Measurements from ENCODE around the gene SFT2D2.

The SFT2D2 gene

DNA sequence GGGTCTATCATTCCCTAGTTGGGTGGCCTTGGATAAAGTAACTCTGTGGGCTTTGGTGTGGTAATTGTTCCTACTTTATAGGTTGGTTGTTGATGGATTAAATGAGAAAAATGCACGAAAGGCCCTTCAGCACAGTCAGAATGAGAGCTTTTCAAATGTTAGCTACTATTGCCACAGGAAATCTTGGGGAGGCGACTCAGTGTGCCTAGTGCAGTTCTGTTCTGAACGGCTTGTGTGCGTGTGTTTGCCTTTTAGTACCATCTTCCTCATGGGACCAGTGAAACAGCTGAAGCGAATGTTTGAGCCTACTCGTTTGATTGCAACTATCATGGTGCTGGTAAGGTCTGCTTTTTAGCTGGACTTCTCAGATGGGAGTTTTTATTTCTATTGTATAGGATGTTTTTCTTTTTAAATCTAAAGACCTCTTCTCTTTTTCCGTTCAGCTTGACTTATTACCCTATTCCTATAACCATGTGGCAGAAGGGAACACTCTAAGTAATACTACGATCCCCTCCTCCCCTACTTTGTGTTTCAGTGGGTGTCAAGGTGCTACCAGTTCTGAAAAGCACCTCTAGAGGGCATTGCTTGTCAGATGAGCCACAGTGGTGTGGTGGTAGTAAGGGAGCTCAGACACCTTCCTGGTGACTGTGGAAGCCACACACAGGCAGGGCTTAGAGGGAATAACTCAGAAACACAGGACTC lies 9.2 kb downstream of the SFT2D2 start:
- peak; percentile 86 for ATAC-seq (ENCODE audit: low read depth)
- H3K27ac Mint-ChIP-seq: no peak overlapping the region
- H3K36me3 Mint-ChIP-seq: peaks cover 51% of the 10 kb centered on the region
- H3K4me3 Mint-ChIP-seq: no peak overlapping the region
- DNase-seq (ENCODE audit: low spot score in 2 of 2): peak in 1 of 2 donors; percentile 18
- no peaks in the 10 kb centered on the region for H3K27me3 Mint-ChIP-seq
- H3K4me1 Mint-ChIP-seq: peaks cover 39% of the 10 kb centered on the region
- no peaks in the 10 kb centered on the region for H3K9me3 Mint-ChIP-seq

DNA sequence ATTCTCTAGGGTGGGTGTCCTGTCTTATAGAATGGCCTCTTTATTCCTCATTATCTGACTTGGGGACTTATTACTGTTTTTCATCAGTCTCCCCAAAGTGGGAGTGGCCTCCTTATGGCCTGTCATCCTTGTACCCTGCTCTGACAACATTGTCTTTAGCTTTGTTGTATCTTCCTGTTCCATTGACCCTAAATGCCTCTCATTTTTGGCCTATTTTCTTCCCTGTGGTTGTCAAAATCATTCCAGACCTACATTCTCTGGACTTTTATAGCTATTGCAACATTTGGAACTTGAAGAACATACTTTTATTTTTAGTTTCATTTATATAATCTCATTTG lies 9.7 kb downstream of the SFT2D2 start:
- DNase-seq (ENCODE audit: low spot score in 2 of 2) (no peak), ATAC-seq (ENCODE audit: low read depth) (no peak)
- H3K4me3 Mint-ChIP-seq: no peak overlapping the region
- peaks cover 55% of the 10 kb centered on the region for H3K36me3 Mint-ChIP-seq
- H3K27ac Mint-ChIP-seq: no peak overlapping the region
- no peaks in the 10 kb centered on the region for H3K9me3 Mint-ChIP-seq
- H3K27me3 Mint-ChIP-seq: no peaks in the 10 kb centered on the region
- peaks cover 39% of the 10 kb centered on the region for H3K4me1 Mint-ChIP-seq

DNA sequence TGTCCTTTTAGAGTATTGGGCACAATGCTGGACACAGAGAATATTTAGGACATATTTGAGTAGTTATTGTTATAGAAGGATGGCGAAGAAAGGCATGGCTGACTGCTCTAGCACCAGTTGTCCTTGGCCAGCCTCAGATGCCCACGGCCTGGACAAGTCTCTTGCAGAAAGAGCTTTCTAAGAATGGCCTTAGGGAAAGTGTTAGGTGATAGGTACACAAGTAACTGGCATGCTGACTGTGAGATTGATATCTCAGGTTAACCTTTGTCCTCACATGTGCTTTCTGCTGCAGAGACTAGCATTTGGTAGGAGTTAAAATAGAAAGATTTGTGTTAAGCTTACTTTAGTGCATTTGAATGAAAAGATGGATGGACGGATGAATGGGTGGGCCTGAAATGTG lies 10.1 kb downstream of the SFT2D2 start:
- Mint-ChIP-seq H3K9me3 (no peaks in the 10 kb centered on the region), H3K4me1 (peaks cover 35% of the 10 kb centered on the region), H3K36me3 (peaks cover 55% of the 10 kb centered on the region), H3K27me3 (no peaks in the 10 kb centered on the region), H3K27ac (peak overlapping the region; percentile 21), H3K4me3 (no peak overlapping the region)
- DNase-seq (ENCODE audit: low spot score in 2 of 2): no peak
- no peak for ATAC-seq (ENCODE audit: low read depth)

DNA sequence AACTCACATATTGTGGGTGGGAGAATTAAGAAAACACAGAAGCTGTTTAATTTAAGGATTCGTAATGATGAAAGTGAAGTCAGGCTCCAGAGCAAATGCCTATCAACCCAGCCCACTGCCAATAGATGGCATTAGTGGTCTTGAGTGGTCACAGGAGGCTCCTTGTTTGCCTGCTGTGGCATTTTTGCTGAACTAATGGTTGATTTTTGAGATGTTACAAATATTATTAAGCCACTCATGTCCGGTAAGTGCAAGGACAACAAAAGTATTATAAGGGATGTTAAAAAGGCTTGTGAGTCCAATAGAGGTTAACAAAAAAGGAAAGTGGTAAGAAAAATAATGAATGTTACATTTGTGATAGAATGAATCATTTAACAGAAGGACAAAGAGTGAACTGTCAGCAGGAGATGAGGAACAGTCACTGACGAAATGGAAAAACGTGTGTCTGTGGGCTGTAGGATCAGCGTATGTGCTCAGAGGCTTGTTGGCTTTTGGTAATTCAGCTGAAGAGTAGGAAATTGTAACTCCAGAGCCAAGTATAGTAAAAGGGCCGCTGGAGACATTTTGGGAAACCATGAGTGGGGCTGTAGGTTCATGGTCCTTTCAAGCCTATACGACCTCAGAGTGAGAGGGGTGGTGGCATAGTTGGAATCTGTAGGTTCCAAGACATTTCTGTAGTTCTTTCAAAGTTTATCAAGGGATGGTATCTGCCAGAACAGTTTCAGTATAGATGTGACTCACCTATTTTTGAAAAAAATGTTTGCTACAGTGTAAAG lies 11.2 kb downstream of the SFT2D2 start:
- Mint-ChIP-seq H3K27me3 (no peaks in the 10 kb centered on the region), H3K36me3 (peaks cover 57% of the 10 kb centered on the region), H3K4me3 (no peak overlapping the region), H3K4me1 (peaks cover 33% of the 10 kb centered on the region), H3K9me3 (no peaks in the 10 kb centered on the region), H3K27ac (no peak overlapping the region)
- no peak for DNase-seq (ENCODE audit: low spot score in 2 of 2)
- no peak for ATAC-seq (ENCODE audit: low read depth)

DNA sequence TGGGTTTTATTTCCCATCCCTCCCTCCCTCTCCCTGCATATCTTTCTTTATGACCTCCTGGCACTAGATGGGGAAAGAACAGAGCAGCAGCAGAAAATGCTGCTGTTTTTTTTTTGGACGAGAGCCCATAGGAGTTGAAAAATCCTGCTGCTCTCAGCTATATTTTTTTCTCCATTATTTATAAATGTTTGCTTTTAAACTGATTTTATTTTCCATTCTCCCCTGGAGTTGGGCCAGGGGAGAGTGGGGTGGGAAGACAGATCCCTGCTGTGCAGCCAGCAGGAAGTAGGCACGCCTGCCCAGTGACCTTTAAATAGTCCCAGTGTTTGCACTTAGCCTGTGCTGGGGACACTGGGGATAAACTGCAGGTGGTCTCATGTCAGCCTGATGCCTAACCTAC lies 17.4 kb downstream of the SFT2D2 start:
- H3K4me3 Mint-ChIP-seq: no peak overlapping the region
- no peak for DNase-seq (ENCODE audit: low spot score in 2 of 2)
- peak overlapping the region; percentile 35 for H3K27ac Mint-ChIP-seq
- H3K9me3 Mint-ChIP-seq: no peaks in the 10 kb centered on the region
- ATAC-seq (ENCODE audit: low read depth): no peak
- H3K4me1 Mint-ChIP-seq: peaks cover 15% of the 10 kb centered on the region
- H3K36me3 Mint-ChIP-seq: peaks cover 57% of the 10 kb centered on the region
- no peaks in the 10 kb centered on the region for H3K27me3 Mint-ChIP-seq

DNA sequence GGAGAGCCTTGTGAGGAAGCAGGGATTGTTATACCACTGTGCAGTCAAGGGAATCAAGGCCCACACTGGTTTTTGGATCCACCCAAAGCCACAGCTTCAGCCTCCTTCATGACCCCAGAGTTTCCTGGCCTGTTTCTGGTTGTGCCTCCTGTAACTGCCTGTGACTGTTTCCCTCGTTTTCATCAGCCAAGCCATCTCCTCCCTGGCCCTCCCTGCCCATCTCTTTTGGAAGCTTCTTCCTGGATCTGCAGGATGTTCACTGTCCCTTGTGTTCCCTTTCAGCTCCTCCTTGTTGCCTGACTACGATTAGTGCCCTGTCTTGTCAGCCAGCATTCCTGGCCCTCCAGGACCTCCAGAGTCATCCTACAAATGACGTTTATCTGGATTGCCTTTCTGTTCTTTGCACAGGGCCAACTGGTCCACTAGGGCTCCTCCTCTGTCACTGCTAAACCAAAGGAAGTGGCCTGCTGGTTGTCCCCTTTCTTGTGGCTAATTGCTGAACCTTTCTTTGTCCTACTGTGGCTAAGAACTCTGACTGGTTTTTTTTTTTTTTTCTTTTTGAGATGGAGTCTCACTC lies 17.9 kb downstream of the SFT2D2 start:
- Mint-ChIP-seq H3K4me3 (no peak overlapping the region), H3K27ac (peak overlapping the region; percentile 35), H3K27me3 (no peaks in the 10 kb centered on the region), H3K4me1 (peaks cover 16% of the 10 kb centered on the region), H3K36me3 (peaks cover 59% of the 10 kb centered on the region), H3K9me3 (no peaks in the 10 kb centered on the region)
- ATAC-seq (ENCODE audit: low read depth): no peak
- no peak for DNase-seq (ENCODE audit: low spot score in 2 of 2)

DNA sequence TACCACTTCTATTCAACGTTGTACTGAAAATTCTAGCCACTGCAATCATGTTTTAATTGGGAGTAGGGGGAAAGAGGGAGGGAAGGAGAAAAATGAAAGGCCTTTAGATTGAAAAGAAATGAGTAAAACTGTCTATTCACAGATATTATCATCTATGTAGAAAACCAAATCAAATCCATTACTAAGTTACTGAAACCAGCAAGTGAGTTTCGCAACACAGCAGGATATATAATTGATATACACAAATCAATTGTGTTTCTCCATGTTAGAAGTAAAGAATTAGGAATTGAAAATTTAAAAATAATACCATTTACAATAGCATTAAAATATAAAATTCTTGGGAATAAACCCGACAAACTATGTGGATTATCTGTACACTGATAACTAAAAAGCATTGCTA lies 19.2 kb downstream of the SFT2D2 start:
- DNase-seq (ENCODE audit: low spot score in 2 of 2) (no peak), ATAC-seq (ENCODE audit: low read depth) (no peak)
- H3K27me3 Mint-ChIP-seq: no peaks in the 10 kb centered on the region
- no peaks in the 10 kb centered on the region for H3K9me3 Mint-ChIP-seq
- H3K36me3 Mint-ChIP-seq: peaks cover 52% of the 10 kb centered on the region
- H3K27ac Mint-ChIP-seq: no peak overlapping the region
- H3K4me1 Mint-ChIP-seq: peaks cover 16% of the 10 kb centered on the region
- no peak overlapping the region for H3K4me3 Mint-ChIP-seq

DNA sequence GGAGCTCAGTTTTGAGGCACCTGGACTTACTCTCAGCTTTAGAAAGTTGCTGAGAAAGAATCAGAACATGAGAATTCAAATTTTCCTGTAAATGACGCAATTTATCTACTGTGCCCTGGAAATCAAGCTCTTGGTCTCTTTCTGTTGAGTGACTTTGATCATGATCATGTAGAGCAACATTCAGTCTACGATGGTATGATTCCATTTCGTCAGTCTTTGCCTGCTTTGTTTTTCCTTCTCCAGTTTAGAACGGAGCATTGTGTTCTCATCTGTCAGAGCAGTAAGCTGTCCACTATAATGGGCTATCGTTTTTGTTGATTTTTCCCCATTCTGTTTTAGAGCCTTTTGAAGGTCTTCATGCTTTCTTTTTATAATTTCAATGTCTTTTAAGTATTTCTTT lies 20.7 kb downstream of the SFT2D2 start:
- Mint-ChIP-seq H3K27me3 (no peaks in the 10 kb centered on the region), H3K27ac (no peak overlapping the region), H3K36me3 (peaks cover 53% of the 10 kb centered on the region), H3K9me3 (no peaks in the 10 kb centered on the region), H3K4me3 (no peak overlapping the region), H3K4me1 (peaks cover 15% of the 10 kb centered on the region)
- no peak for ATAC-seq (ENCODE audit: low read depth)
- DNase-seq (ENCODE audit: low spot score in 2 of 2): no peak

DNA sequence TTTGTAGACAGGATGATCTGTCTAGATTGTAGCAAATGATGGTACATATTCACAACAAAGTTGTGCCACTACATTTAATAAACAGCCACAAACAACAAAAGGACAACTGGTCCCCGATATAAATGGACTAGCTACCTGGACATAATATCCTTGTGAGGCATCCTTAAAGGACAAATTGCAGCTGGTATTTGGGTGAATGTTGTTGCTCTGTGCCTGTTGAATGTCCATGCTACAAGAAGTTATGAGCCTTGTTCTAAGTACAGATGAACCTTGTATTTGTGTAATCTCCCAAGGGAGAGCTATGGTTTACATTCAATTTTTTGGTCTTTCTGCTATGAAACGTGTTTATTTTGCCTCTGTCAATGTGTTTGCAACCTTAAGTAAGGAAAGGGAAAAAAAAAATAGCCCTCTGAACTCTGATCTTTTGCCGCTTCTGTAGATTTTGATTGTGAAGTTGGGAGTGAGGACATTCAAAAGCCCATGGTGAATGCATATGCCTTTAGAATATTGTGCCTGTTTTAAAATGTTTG lies 26.5 kb downstream of the SFT2D2 start:
- H3K4me3 Mint-ChIP-seq: no peak overlapping the region
- H3K36me3 Mint-ChIP-seq: peaks cover 48% of the 10 kb centered on the region
- peaks cover 15% of the 10 kb centered on the region for H3K4me1 Mint-ChIP-seq
- H3K27me3 Mint-ChIP-seq: no peaks in the 10 kb centered on the region
- no peak for DNase-seq (ENCODE audit: low spot score in 2 of 2)
- H3K27ac Mint-ChIP-seq: no peak overlapping the region
- peaks cover 3% of the 10 kb centered on the region for H3K9me3 Mint-ChIP-seq
- no peak for ATAC-seq (ENCODE audit: low read depth)

DNA sequence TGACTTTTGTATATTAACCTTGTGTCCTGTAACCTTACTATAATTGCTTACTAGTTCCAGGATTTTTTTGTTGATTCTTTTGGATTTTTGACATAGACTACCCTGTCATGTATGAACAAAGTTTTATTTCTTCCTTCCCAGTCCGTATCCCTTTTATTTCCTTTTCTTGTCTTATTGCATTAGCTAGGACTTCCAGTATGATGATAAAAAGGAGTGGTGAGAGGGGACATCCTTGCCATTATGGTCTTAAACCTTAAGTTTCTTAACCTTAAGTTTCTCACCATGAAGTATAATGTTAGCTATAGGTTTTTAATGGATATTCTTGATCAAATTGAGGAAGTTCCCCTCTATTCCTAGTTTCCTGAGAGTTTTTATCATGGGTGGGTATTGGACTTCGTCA lies 30.4 kb downstream of the SFT2D2 start:
- H3K36me3 Mint-ChIP-seq: peaks cover 44% of the 10 kb centered on the region
- no peak overlapping the region for H3K4me3 Mint-ChIP-seq
- DNase-seq (ENCODE audit: low spot score in 2 of 2) (no peak), ATAC-seq (ENCODE audit: low read depth) (no peak)
- no peaks in the 10 kb centered on the region for H3K27me3 Mint-ChIP-seq
- no peak overlapping the region for H3K27ac Mint-ChIP-seq
- peaks cover 14% of the 10 kb centered on the region for H3K4me1 Mint-ChIP-seq
- peaks cover 3% of the 10 kb centered on the region for H3K9me3 Mint-ChIP-seq

DNA sequence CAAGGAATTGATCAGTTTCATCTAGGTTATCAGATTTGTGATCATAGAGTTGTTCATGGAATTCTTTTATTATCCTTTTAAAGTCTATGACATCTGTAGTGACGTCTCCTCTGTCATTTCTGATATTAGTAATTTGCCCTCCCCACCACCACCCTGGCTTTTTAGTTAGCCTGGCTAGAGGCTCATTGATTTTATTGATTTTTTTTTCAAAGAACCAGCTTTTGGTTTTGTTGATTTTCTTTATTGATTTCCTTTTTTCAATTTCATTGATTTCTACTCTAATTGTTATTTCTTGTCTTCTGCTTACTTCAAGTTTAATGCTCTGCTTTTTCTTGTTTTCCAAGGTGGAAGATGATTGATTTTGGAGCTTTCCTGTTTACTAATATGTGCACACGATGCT lies 31.6 kb downstream of the SFT2D2 start:
- no peaks in the 10 kb centered on the region for H3K27me3 Mint-ChIP-seq
- ATAC-seq (ENCODE audit: low read depth): no peak
- DNase-seq (ENCODE audit: low spot score in 2 of 2): no peak
- H3K9me3 Mint-ChIP-seq: peaks cover 3% of the 10 kb centered on the region
- no peak overlapping the region for H3K27ac Mint-ChIP-seq
- H3K36me3 Mint-ChIP-seq: peaks cover 53% of the 10 kb centered on the region
- peaks cover 16% of the 10 kb centered on the region for H3K4me1 Mint-ChIP-seq
- H3K4me3 Mint-ChIP-seq: no peak overlapping the region

DNA sequence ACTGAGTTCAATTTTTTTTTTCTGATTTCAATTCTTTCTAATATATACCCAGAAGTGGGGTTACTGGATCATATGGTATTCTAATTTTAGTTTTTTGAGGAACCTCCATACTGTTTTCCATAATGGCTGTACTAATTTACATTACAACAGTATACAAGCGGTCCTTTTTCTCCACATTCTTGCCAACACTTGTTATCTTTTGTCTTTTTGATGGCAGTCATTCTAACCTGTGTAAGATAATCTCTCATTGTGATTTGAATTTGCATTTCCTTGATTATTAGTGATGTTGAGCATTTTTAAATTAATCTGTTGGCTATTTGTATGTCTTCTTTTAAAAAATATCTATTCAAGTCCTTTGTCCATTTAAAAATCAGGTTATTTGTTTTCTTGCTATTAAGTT lies 33.8 kb downstream of the SFT2D2 start:
- Mint-ChIP-seq H3K27ac (no peak overlapping the region), H3K4me1 (peaks cover 13% of the 10 kb centered on the region), H3K27me3 (no peaks in the 10 kb centered on the region), H3K4me3 (no peak overlapping the region), H3K9me3 (peaks cover 4% of the 10 kb centered on the region), H3K36me3 (peaks cover 58% of the 10 kb centered on the region)
- DNase-seq (ENCODE audit: low spot score in 2 of 2): no peak
- ATAC-seq (ENCODE audit: low read depth): no peak

DNA sequence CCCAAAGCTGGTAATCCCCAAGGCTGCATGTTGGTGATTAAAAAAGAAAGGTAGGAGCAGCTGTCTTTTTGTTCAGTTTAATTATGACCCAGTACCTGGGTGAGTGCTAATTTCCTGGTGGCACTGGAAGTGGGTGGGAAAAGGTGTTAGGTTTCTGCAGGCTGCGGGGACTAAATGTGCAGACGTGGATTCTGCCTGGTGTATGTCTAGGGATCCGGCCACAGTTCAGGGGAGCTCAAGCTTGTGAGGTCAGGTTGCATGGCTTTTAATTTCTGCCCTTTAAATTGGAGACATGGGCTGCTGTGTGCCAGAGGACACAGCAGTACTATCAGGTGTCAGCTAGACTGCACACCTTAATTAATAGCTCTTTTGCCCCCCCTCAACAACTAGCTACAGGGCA lies 34.6 kb downstream of the SFT2D2 start:
- Mint-ChIP-seq H3K27ac (no peak overlapping the region), H3K4me1 (peaks cover 11% of the 10 kb centered on the region), H3K4me3 (no peak overlapping the region), H3K9me3 (peaks cover 1% of the 10 kb centered on the region), H3K36me3 (peaks cover 59% of the 10 kb centered on the region), H3K27me3 (no peaks in the 10 kb centered on the region)
- ATAC-seq (ENCODE audit: low read depth) (no peak), DNase-seq (ENCODE audit: low spot score in 2 of 2) (no peak)

DNA sequence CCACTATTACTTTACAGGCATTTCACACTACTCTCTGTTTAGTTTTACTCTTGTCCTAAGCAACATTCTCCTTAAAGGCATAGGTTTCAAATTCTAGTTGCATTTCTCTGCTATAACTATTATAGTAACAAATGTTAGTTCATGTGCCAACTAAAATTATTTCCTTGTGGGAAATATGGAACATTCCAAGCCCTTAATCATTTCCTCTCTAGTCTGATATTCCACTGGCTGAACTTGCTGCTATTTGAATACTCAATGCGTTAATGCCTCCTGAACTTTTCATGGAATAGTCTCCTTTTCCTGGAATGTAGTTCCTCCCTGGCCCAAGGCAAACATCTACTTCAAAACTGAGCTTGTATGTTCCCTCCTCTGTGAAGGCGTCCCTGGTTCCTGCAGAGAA lies 35.6 kb downstream of the SFT2D2 start:
- Mint-ChIP-seq H3K36me3 (peaks cover 54% of the 10 kb centered on the region), H3K4me1 (peaks cover 11% of the 10 kb centered on the region), H3K4me3 (no peak overlapping the region)

More for the DNA sequence above, 35.6 kb downstream of the SFT2D2 start:
- H3K27ac Mint-ChIP-seq: no peak overlapping the region
- DNase-seq (ENCODE audit: low spot score in 2 of 2) (no peak), ATAC-seq (ENCODE audit: low read depth) (no peak)
- H3K9me3 Mint-ChIP-seq: peaks cover 1% of the 10 kb centered on the region
- H3K27me3 Mint-ChIP-seq: no peaks in the 10 kb centered on the region

Measured in memory B cell (primary cell).